Measurements from ENCODE around the gene SBF2. TPM values are rescaled to one million over a fixed set of nuclear protein-coding genes. Genes with fewer than 3 reads are reported as not detected.

The SBF2 gene
- total RNA-seq, 1 donor from 2014 or later, result 39.5 TPM

- Mint-ChIP-seq H3K4me1 (ENCODE audit: unreplicated experiment) (no peaks in the 10 kb centered on the region), H3K4me3 (no peak overlapping the region), H3K9me3 (peaks cover 10% of the 10 kb centered on the region), H3K27me3 (no peaks in the 10 kb centered on the region), H3K36me3 (peaks cover 2% of the 10 kb centered on the region), H3K27ac (no peak overlapping the region)
- DNase-seq (ENCODE audit: extremely low spot score, unreplicated experiment), result no peak
- TF ChIP-seq CTCF (conservative IDR thresholded peaks at IDR 0.05), result no peak
Observed at GRCh38 chr11:10072841-10073240, 221.2 kb downstream of the SBF2 start.

GRCh38 chr11:10072142-10072541 is 221.9 kb downstream of the SBF2 start:
- Mint-ChIP-seq H3K27me3 (no peaks in the 10 kb centered on the region), H3K36me3 (no peaks in the 10 kb centered on the region), H3K4me3 (no peak overlapping the region), H3K27ac (no peak overlapping the region), H3K4me1 (ENCODE audit: unreplicated experiment) (no peaks in the 10 kb centered on the region), H3K9me3 (peaks cover 6% of the 10 kb centered on the region)
- no peak for DNase-seq (ENCODE audit: extremely low spot score, unreplicated experiment)
- TF ChIP-seq CTCF (conservative IDR thresholded peaks at IDR 0.05), result no peak

GRCh38 chr11:10067629-10068300 is 226.3 kb downstream of the SBF2 start:
- no peaks in the 10 kb centered on the region for H3K27me3 Mint-ChIP-seq
- no peak for TF ChIP-seq CTCF (conservative IDR thresholded peaks at IDR 0.05)
- no peaks in the 10 kb centered on the region for H3K36me3 Mint-ChIP-seq
- no peak overlapping the region for H3K27ac Mint-ChIP-seq
- H3K4me1 Mint-ChIP-seq (ENCODE audit: unreplicated experiment), result no peaks in the 10 kb centered on the region
- DNase-seq (ENCODE audit: extremely low spot score, unreplicated experiment), result no peak
- no peak overlapping the region for H3K4me3 Mint-ChIP-seq
- no peaks in the 10 kb centered on the region for H3K9me3 Mint-ChIP-seq

- Mint-ChIP-seq H3K4me1 (ENCODE audit: unreplicated experiment) (no peaks in the 10 kb centered on the region), H3K36me3 (peaks cover 4% of the 10 kb centered on the region), H3K27ac (no peak overlapping the region), H3K4me3 (no peak overlapping the region), H3K9me3 (peaks cover 12% of the 10 kb centered on the region), H3K27me3 (no peaks in the 10 kb centered on the region)
- TF ChIP-seq CTCF (conservative IDR thresholded peaks at IDR 0.05), result no peak
- no peak for DNase-seq (ENCODE audit: extremely low spot score, unreplicated experiment)
Observed at GRCh38 chr11:10066441-10066840, 227.6 kb downstream of the SBF2 start.

- Mint-ChIP-seq H3K4me3 (no peak overlapping the region), H3K27ac (no peak overlapping the region), H3K27me3 (no peaks in the 10 kb centered on the region), H3K4me1 (ENCODE audit: unreplicated experiment) (no peaks in the 10 kb centered on the region), H3K9me3 (peaks cover 16% of the 10 kb centered on the region), H3K36me3 (peaks cover 4% of the 10 kb centered on the region)
- no peak for TF ChIP-seq CTCF (conservative IDR thresholded peaks at IDR 0.05)
- DNase-seq (ENCODE audit: extremely low spot score, unreplicated experiment), result no peak
Observed at GRCh38 chr11:10064828-10065227, 229.2 kb downstream of the SBF2 start.
